OCI-LY3 (cell line): Measurements from ENCODE around the gene P3R3URF.

ENCODE experiments used
- EZH2phosphoT487 ChIP-seq: fragments of 200-600 bp; shearing (Covaris generic); IDR thresholded peaks from 2 replicates; pipeline ENCODE4 v1.6.1; 2018; ENCODE audit warnings: antibody characterized with exemption, mixed run types, low read depth
- TF ChIP-seq, protein P1 (sequence below): fragments of 200-600, 300-600 bp; sonication (generic); IDR thresholded peaks from 2 replicates; pipeline ENCODE4 v1.5.1; 2014; ENCODE audit warnings: antibody characterized with exemption, low read length, low read depth

DNA sequence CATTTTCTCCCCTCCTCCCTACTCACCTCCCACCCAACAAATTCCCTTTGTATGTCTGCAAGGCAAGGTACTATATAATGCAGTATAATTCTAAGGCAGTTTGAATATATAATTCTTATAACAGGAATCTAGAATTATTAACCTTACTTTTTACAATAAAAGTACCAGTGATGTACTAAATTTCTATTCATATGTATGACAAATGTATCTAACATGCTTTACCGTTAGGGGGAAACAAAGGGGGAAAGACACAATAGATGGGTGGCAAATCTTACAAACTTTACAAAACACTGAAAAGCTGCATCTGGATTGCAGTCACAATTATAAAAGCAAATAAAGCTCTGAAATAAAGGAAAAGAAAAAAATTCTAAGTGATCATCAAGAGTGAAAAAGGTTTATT lies 46.2 kb downstream of the P3R3URF start:
- TF ChIP-seq, protein P1, sequence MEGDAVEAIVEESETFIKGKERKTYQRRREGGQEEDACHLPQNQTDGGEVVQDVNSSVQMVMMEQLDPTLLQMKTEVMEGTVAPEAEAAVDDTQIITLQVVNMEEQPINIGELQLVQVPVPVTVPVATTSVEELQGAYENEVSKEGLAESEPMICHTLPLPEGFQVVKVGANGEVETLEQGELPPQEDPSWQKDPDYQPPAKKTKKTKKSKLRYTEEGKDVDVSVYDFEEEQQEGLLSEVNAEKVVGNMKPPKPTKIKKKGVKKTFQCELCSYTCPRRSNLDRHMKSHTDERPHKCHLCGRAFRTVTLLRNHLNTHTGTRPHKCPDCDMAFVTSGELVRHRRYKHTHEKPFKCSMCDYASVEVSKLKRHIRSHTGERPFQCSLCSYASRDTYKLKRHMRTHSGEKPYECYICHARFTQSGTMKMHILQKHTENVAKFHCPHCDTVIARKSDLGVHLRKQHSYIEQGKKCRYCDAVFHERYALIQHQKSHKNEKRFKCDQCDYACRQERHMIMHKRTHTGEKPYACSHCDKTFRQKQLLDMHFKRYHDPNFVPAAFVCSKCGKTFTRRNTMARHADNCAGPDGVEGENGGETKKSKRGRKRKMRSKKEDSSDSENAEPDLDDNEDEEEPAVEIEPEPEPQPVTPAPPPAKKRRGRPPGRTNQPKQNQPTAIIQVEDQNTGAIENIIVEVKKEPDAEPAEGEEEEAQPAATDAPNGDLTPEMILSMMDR = no peak
- TF ChIP-seq EZH2phosphoT487 = no peak
